Liver (tissue), 3 donors: ENCODE measurements around the gene THADA.

ENCODE experiments used
- CTCF ChIP-seq: fragments of 150-350 bp; IDR thresholded peaks from 2 replicates; pipeline ENCODE4 v1.5.1; 2017; ENCODE audit warnings: improper control_type of control experiment, low read depth, low read length; ENCODE audit not compliant: missing input control
- FOXA1 ChIP-seq: IDR thresholded peaks from 2 replicates; pipeline ENCODE4 v1.6.1; 2016; ENCODE audit warnings: antibody characterized with exemption
- GABPA ChIP-seq, 2 donors: IDR thresholded peaks in 1 of 2; conservative IDR thresholded peaks in 1 of 2; 2 replicates each; pipeline ENCODE4 v1.6.1; 2016; ENCODE audit warnings: antibody characterized with exemption in 2 of 2, mild to moderate bottlenecking in 1 of 2, moderate library complexity in 1 of 2
- REST ChIP-seq: IDR thresholded peaks from 2 replicates; pipeline ENCODE4 v1.6.1; 2016; ENCODE audit warnings: antibody characterized with exemption, mild to moderate bottlenecking
- donor health status: healthy.
- donor health status: healthy.

GRCh38 chr2:43346602-43347567, 249.0 kb downstream of the THADA start:
- no peak for TF ChIP-seq REST
- TF ChIP-seq CTCF, result no peak
- no peak for TF ChIP-seq GABPA (IDR thresholded peaks at IDR 0.05 in 1 of 2, conservative IDR thresholded peaks at IDR 0.05 in 1 of 2)
- TF ChIP-seq FOXA1, result no peak
